Ishikawa (cell line): ENCODE measurements around the gene APBA3.

Source experiments
- CEBPB ChIP-seq: IDR thresholded peaks from 2 replicates; pipeline ENCODE4 v1.6.1; 2012
- CREB1 ChIP-seq: IDR thresholded peaks from 2 replicates; pipeline ENCODE4 v1.6.1; 2012; ENCODE audit warnings: low read depth
- EGR1 ChIP-seq: IDR thresholded peaks from 2 replicates; pipeline ENCODE4 v1.6.1; 2012
- EP300 ChIP-seq: IDR thresholded peaks from 2 replicates; pipeline ENCODE4 v1.6.1; 2012; ENCODE audit warnings: borderline replicate concordance
- FOXM1 ChIP-seq: IDR thresholded peaks from 2 replicates; pipeline ENCODE4 v1.6.1; 2012; ENCODE audit warnings: low read depth, borderline replicate concordance
- MAX ChIP-seq: IDR thresholded peaks from 2 replicates; pipeline ENCODE4 v1.6.1; 2012
- NFIC ChIP-seq: IDR thresholded peaks from 2 replicates; pipeline ENCODE4 v1.6.1; 2012
- RAD21 ChIP-seq: IDR thresholded peaks from 2 replicates; pipeline ENCODE4 v1.6.1; 2012; ENCODE audit warnings: low read depth
- REST ChIP-seq: IDR thresholded peaks from 2 replicates; pipeline ENCODE4 v1.6.1; 2012; ENCODE audit warnings: low read depth, mild to moderate bottlenecking
- TAF1 ChIP-seq: IDR thresholded peaks from 2 replicates; pipeline ENCODE4 v1.6.1; 2012; ENCODE audit warnings: low read depth, mild to moderate bottlenecking
- TCF12 ChIP-seq: IDR thresholded peaks from 2 replicates; pipeline ENCODE4 v1.6.1; 2012; ENCODE audit warnings: low read depth
- TEAD4 ChIP-seq: IDR thresholded peaks from 2 replicates; pipeline ENCODE4 v1.6.1; 2012
- USF1 ChIP-seq: IDR thresholded peaks from 2 replicates; pipeline ENCODE4 v1.6.1; 2012
- YY1 ChIP-seq: IDR thresholded peaks from 2 replicates; pipeline ENCODE4 v1.6.1; 2012; ENCODE audit warnings: low read depth
- ZBTB7A ChIP-seq: IDR thresholded peaks from 2 replicates; pipeline ENCODE4 v1.6.1; 2012; ENCODE audit warnings: low read depth

The APBA3 gene

GRCh38 chr19:3732108-3732507 is 29.4 kb downstream of the APBA3 start:
- TF ChIP-seq USF1: no peak

GRCh38 chr19:3730457-3730958 is 31.0 kb downstream of the APBA3 start:
- no peak for TF ChIP-seq EGR1
- TF ChIP-seq EP300: no peak
- no peak for TF ChIP-seq RAD21
- TF ChIP-seq TEAD4: no peak
- no peak for TF ChIP-seq CEBPB
- TF ChIP-seq TCF12: no peak
- TF ChIP-seq FOXM1: no peak
- TF ChIP-seq MAX: no peak
- TF ChIP-seq NFIC: no peak
- TF ChIP-seq REST: no peak
- TF ChIP-seq YY1: no peak
- no peak for TF ChIP-seq USF1
- TF ChIP-seq CREB1: no peak
- TF ChIP-seq TAF1: no peak
- TF ChIP-seq ZBTB7A: no peak

- TF ChIP-seq USF1 (peak; percentile 38), RAD21 (peak; percentile 8; the same call in 1 of the 2 replicates), CREB1 (no peak), TAF1 (no peak), NFIC (0 out of 2 replicates have a peak, but pooled peaks have one; percentile 39), TCF12 (peak; percentile 52; the same call in 1 of the 2 replicates), TEAD4 (peak; percentile 52), MAX (no peak), REST (peak; percentile 42; the same call in 1 of the 2 replicates), CEBPB (no peak), EP300 (peak; percentile 27; the same call in 1 of the 2 replicates)
These were observed 35.7 kb downstream of the APBA3 start for GRCh38 chr19:3725640-3726310.

GRCh38 chr19:3725121-3725520 is 36.4 kb downstream of the APBA3 start:
- no peak for TF ChIP-seq EP300
- TF ChIP-seq NFIC: 0 out of 2 replicates have a peak, but pooled peaks have one; percentile 33

GRCh38 chr19:3723883-3724282 is 37.6 kb downstream of the APBA3 start:
- TF ChIP-seq USF1 (no peak), TAF1 (no peak), YY1 (no peak), FOXM1 (no peak), TEAD4 (no peak), EP300 (no peak), CEBPB (no peak), NFIC (no peak), TCF12 (no peak), MAX (no peak), CREB1 (no peak), REST (no peak), EGR1 (no peak), RAD21 (no peak), ZBTB7A (no peak)
